Activated CD8-positive, alpha-beta memory T cell treated with anti-CD3 and anti-CD28 coated beads for 36 hours (primary cell): ENCODE results near the gene PLXNA2. TPM values are rescaled to one million over a fixed set of nuclear protein-coding genes. Genes with fewer than 3 reads are reported as not detected.

Experiments
- CTCF ChIA-PET: fragments of 350-600 bp; sonication (Branson Sonifier 250); formaldehyde crosslinking; loops from one replicate; lab custom pipeline; 2021; ENCODE audit warnings: antibody characterized with exemption; lab: Charles Lee
- POLR2A ChIA-PET: fragments of 350-600 bp; sonication (Branson Sonifier 250); formaldehyde crosslinking; loops from one replicate; lab custom pipeline; 2021; ENCODE audit warnings: antibody characterized with exemption; lab: Charles Lee
- total RNA-seq, 2 experiments: library from RNA; stranded (reverse); gene quantifications; one replicate each; pipeline ENCODE4 v1.2.3, GENCODE V29; 2021

The PLXNA2 gene
- total RNA-seq, 2 experiments from 2014 or later = 0.34 to 0.36 TPM

GRCh38 chr1:208159555-208160258, 84.5 kb downstream of the PLXNA2 start:
- CTCF ChIA-PET = no interaction called here
- POLR2A ChIA-PET = no interaction called here

GRCh38 chr1:208158640-208159554, 85.3 kb downstream of the PLXNA2 start:
- POLR2A ChIA-PET = no interaction called here
- CTCF ChIA-PET = no interaction called here

GRCh38 chr1:208157769-208158168, 86.4 kb downstream of the PLXNA2 start:
- POLR2A ChIA-PET = no interaction called here
- CTCF ChIA-PET = no interaction called here

GRCh38 chr1:208156741-208157140, 87.4 kb downstream of the PLXNA2 start:
- CTCF ChIA-PET = no interaction called here
- POLR2A ChIA-PET = no interaction called here

- CTCF ChIA-PET = no interaction called here
These were observed 87.9 kb downstream of the PLXNA2 start for GRCh38 chr1:208156310-208156709.

GRCh38 chr1:208154679-208155642, 89.2 kb downstream of the PLXNA2 start:
- ChIA-PET CTCF (no interaction called here), POLR2A (no interaction called here)

More at GRCh38 chr1:208156310-208156709, 87.9 kb downstream of the PLXNA2 start:
- POLR2A ChIA-PET = no interaction called here

- POLR2A ChIA-PET = no interaction called here
- CTCF ChIA-PET = no interaction called here
These were observed 90.1 kb downstream of the PLXNA2 start for GRCh38 chr1:208154040-208154439.

GRCh38 chr1:208153386-208153785, 90.8 kb downstream of the PLXNA2 start:
- POLR2A ChIA-PET = no interaction called here
- CTCF ChIA-PET = no interaction called here

GRCh38 chr1:208151728-208152598, 92.2 kb downstream of the PLXNA2 start:
- ChIA-PET CTCF (no interaction called here), POLR2A (no interaction called here)

- CTCF ChIA-PET = no interaction called here
- POLR2A ChIA-PET = no interaction called here
These were observed 93.2 kb downstream of the PLXNA2 start for GRCh38 chr1:208150833-208151458.

GRCh38 chr1:208149776-208150514, 94.2 kb downstream of the PLXNA2 start:
- ChIA-PET CTCF (no interaction called here), POLR2A (no interaction called here)

GRCh38 chr1:208149213-208149612, 95.0 kb downstream of the PLXNA2 start:
- CTCF ChIA-PET = no interaction called here
- POLR2A ChIA-PET = no interaction called here

- ChIA-PET CTCF (no interaction called here), POLR2A (no interaction called here)
These were observed 95.8 kb downstream of the PLXNA2 start for GRCh38 chr1:208148380-208148779.

- ChIA-PET POLR2A (no interaction called here), CTCF (interaction anchor here (1.4 kb wide), 1 partner anchor 121 kb away, joined by 3 read pairs; no protein-coding TSS in a partner anchor)
These were observed 97.5 kb downstream of the PLXNA2 start for GRCh38 chr1:208146650-208147049.

GRCh38 chr1:208145167-208145566, 99.0 kb downstream of the PLXNA2 start:
- POLR2A ChIA-PET = no interaction called here

GRCh38 chr1:208142590-208143382, 101.4 kb downstream of the PLXNA2 start:
- POLR2A ChIA-PET = no interaction called here

More at GRCh38 chr1:208145167-208145566, 99.0 kb downstream of the PLXNA2 start:
- CTCF ChIA-PET = no interaction called here

More at GRCh38 chr1:208142590-208143382, 101.4 kb downstream of the PLXNA2 start:
- CTCF ChIA-PET = no interaction called here
